Fibroblast of peridontal ligament (primary cell): Measurements from ENCODE around the gene BET1L.
"Not testable (repeated sequence)": the region's sequence is repeated elsewhere in the genome, so short reads cannot be mapped to it uniquely, and the experiment has no call there.

ENCODE experiments used
- DNase-seq: peaks from one replicate; pipeline ENCODE4 v3.0.0-alpha.2; 2010; ENCODE audit errors: extremely low read depth

The BET1L gene

DNA sequence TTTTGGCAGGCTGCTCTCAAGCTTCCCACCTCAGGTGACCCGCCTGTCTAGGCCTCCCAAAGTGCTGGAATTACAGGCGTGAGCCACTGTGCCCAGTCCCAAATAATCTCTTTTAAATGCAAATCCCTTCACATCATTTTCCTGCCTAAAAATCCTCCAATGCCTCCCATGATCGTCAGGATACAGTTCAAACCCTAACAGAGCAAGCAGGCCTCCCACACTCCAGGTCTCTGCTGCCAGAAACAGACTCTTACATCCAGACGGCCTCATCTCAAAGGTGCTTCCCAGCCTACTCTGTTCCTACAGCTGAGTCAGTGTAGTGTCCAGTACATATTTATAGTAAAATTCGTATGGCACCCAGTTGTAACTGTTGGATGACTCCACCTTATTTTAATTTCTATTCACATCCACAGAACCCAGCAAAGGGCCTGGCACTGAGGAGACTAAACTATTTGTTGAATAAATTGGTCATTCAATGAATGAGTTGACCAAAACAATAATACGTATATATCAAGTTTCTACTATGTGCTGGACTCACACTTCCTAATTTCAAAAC, 20.7 kb upstream of the BET1L start:
- DNase-seq: no peak

DNA sequence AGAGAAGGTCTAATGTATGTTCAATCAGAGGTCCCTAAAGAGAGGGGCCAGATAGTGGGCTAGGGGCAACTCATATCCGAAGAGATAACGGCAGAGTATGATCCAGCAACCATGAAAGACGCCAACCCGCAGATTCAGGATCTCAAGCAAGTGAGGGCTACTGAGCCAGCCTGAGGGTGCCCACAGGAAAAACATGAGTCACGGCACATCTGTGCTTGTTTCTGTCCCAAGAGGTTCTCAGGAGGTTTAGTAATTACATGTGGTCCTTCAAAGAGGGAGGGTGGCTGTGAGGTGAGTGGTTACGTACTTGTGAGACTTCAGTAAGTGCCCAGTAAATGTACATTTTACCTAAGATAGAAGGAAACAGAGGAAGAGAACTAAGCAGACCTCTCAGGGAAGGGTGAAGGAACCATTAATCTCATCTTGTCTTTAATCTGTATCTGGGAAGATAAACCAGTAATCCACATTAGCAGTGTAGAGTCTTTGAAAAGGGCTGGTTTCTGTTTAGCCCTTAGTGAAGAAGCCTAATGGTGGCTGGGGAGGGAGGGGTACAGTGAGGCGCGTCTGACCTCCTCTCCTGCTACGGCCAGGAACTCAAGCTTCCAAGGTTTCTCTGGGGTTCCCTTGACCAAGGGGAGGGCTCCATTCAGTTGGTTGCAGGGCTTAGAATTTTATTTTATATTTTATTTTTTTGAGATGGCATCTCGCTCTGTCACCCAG, 18.7 kb upstream of the BET1L start:
- peak; percentile 14 for DNase-seq

DNA sequence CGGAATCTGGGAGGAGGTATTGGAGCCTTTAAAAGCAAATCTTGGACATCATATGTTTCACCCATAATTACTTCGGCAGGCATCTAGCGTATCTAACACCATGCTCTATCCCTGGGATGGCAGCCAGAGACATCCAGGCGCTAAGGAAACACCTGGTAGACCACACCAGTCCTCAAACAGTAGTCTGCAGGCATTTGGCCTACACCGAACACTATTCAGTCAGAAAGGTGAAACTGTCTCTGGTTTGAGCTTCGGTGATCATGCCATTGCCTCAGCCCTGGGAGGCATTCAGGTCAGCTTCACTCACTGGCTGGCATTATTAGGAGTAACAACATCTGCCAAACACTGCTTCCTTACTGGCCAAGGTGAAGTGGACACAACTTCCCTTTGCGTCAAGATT, 17.2 kb upstream of the BET1L start:
- DNase-seq: no peak

DNA sequence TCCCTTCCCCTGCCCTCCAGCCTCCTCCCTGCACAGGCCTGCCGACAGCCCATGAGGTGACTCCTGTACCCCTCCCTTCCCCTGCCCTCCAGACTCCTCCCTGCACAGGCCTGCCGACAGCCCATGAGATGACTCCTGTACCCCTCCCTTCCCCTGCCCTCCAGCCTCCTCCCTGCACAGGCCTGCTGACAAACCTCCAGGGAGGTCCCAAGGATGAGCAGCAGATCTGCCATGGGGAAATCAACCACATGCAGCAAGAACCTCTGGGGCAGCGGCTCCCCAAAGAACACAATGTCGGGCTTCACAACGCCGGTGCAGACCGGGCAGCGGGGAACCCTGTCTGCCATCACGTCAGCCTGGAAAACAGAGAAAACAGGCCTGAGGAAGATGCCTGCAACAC, 16.7 kb upstream of the BET1L start:
- DNase-seq: no peak

DNA sequence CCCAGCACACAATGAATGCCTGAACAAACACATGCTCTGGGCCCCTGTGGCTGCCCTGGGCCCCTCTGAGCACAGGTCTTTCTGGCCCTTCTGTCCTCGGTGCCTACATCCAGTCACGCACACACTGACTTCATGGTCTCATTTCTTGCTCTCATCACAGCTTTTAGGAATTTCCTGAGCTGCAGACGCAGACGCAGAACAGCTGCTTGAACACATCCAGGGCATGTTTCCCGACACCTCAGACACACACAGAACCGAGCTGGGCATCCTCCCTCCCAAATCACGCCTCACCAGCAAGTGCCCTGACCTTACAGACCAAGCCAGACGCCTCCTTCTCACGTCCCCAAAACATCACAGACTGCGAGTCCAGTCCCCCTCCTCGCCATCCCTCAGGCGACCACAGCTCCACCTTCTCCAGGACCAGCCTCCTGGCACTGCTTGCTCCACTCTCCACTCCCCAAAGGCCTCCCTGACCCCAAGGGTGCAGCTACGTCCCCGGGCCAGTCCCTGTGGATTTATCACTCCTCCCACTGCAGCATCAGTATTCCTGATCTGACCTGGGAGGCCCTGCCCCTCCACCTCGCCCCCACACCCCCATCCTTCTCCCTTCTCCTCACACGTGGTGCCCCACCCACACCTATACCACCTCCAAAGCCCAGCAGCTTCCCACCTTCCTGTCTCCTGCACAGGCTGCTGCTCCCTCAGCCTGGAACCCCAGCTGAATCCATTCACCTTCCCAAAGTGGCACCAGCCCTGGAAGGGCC, 16.0 kb upstream of the BET1L start:
- no peak for DNase-seq

- no peak for DNase-seq
Measured at GRCh38 chr11:221998-222789, 15.0 kb upstream of the BET1L start.

GRCh38 chr11:221539-221938, 14.3 kb upstream of the BET1L start:
- no peak for DNase-seq

DNA sequence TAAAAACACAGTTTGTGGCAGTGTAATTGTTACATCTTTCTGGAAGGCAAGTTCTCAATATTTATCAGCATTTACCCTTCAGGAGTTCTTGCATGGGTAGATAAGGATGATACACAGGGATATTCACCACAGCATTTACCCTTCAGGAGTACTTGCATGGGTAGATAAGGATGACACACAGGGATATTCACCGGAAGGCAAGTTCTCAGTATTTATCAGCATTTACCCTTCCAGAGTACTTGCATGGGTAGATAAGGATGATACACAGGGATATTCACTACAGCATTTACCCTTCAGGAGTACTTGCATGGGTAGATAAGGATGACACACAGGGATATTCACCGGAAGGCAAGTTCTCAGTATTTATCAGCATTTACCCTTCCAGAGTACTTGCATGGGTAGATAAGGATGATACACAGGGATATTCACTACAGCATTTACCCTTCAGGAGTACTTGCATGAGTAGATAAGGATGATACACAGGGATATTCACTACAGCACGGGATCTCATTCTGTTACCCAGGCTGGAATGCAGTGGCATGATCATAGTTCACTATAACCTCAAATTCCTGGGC, 13.5 kb upstream of the BET1L start:
- DNase-seq: not testable (repeated sequence)

DNA sequence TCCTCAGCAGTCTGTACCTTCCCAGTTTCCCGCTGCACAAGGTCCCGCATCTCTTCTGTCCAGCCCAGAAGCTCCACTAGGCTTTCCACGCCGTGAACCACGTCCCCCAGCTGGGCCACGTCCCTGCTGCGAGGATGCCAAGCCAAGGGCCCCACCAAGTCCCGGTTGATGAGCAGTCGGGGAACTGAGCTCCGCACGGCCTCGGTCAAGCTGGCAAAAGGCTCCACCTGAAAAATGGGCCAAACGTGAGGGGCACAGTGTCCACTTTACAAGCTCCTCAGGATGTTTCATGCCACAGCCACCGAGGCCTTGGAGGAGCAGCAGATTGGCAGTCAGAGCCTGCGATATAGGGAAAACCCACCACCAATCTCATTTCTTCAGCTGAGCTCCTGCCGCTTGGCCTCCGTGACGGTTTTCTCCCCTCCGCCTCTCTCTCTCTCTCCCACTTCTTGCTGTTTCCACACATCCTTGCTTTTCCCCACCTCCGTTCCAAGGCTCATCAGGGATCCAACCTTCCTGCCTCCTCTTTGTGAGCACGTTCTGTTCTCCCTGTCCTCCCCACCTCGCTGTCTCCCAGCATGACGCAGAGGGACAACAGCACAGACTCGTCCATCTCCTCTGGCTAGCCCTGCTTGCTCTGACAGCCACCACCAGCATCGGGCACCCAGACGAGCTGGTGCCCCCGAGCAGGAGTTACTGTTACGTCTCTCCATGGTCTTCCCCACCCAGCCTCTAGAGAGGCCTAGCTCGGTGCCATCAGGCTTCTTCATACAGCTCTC, 11.8 kb upstream of the BET1L start:
- DNase-seq: no peak

DNA sequence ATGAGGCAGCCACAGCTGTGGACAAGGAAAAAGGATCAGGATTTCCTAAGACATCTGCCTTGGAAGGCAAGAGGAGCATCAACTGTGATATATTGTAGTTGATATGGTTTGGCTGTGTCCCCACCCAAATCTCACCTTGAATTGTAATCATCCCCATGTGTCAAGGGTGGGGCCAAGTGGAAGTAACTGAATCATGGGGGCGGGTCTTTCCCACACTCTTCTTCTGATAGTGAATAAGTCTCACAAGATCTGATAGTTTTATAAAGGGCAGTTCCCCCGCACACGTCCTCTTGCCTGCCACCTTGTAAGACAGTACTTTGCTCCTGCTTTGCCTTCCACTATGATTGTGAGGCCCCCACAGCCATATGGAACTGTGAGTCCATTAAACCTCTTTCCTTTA, 10.5 kb upstream of the BET1L start:
- DNase-seq: no peak

- no peak for DNase-seq
Measured at GRCh38 chr11:216081-216974, 9.1 kb upstream of the BET1L start.

DNA sequence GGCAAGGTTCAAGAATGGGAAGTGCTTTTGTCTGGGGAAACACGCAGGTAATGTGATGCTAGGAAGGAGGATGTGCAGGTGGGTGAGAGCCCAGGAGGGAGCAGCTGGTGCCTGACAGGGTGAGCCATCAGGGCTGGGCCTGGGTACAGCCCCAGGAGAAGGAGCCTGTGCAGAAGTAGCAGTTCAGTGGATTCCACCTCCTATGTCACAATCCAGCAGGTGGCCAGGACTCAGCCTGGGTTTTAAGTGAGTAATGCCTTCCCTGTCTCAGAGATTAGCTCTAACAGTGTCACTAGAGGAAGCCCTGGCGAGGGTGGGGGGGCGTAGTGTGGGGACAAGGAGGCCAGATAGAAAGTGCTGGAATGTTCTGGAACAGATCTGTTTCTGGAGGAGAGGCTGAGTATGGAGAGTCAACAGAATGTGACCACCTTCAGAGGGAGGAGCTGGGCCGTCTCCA, 8.4 kb upstream of the BET1L start:
- no peak for DNase-seq

DNA sequence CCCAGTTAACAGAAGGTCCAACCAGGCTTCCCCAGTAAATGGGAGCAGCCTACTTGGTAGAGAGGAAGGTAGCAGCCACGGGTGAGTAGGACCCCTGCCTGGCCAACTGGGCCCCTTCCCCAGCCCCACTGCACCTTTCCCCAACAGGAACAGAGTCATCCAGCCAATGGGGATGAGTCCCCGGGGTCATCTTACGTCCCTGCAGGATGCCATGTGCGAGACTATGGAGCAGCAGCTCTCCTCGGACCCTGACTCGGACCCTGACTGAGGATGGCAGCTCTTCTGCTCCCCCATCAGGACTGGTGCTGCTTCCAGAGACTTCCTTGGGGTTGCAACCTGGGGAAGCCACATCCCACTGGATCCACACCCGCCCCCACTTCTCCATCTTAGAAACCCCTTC, 6.9 kb upstream of the BET1L start:
- DNase-seq: no peak

DNA sequence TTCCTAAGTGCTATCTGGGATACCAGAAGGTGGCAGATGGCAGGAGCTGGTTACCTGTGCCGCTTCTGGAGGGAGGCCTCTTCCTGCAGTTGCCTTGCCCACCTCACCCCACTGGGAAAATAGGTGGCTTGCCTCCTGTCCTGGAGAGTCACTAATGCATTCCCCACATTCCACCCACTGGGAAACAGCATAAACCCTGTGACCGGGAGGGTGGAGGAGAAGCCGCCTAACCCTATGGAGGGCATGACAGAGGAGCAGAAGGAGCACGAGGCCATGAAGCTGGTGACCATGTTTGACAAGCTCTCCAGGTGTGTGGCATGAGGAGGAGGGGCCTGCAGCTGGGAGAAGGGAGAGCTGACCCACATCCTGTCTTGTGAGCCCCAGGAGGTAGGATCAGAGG, 5.9 kb upstream of the BET1L start:
- DNase-seq: no peak

DNA sequence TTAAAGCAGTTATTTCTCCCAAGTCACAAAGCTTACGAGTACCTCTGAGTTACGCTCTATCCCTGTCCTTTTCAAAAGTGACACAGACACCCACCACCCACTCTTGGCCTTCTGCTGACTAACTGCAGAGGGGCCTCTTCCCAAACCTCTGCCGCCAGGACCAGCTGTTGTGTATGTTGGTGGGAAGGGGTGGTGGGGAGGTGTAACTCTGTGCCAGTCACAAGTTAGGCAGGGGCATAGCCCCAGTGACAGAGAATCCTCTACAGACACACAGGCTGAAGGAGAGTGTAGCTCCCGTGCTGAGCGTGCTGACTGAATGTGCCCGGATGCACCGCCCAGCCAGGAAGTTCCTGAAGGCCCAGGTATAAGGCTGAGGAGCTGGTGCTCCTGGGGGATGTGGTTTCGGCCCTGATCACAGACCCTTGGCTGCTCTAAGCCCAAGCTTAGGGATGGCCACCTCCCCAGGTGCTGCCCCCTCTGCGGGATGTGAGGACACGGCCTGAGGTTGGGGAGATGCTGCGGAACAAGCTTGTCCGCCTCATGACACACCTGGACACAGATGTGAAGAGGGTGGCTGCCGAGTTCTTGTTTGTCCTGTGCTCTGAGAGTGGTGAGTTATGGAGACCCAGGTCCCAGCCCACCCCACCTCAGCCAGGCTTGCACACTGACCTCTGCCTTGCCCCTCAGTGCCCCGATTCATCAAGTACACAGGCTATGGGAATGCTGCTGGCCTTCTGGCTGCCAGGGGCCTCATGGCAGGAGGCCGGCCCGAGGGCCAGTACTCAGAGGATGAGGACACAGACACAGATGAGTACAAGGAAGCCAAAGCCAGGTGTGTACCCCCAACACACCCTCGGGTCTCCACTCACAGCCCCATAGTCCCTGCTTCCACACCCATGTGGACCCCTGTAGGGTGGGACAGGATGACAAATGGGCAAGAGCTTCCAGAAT, 5.2 kb upstream of the BET1L start:
- no peak for DNase-seq

DNA sequence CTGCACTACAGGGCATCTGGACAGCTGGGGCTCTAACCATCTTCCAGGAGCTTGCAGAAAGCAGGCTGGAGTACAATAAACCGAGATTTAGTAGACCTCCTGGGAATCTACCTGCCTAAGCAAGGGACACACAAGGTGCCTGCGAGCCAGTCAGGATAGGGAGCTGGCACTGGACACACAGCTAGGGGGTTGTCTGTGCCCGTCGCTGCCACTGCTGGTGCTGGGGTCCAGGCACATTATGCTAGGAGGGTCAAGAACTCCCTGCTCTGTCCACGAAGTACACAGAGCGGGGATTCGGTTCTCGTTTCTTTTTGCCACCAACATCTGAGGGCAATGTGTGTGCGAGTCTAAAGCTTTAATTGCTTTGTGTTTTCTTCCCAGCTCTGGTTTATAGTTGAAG, 4.5 kb upstream of the BET1L start:
- DNase-seq: no peak

DNA sequence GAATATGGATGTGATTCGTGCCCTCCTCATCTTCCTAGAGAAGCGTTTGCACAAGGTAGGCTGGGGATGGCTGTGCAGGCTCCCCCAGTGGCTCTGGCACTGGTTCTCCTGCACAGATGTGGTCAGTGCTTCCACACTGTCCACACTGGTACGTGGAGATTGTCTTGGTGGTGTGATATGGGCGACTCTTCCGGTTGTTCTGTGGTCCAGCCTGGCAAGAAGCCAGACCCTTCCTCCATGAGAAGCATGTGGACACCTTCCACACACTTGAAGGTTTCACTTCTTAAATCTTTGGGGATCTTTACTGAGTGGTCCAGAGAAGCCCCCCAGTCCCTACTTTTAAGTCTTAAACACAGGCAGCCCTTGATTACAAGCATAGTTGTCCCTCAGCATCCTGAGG, 4.1 kb upstream of the BET1L start:
- no peak for DNase-seq

GRCh38 chr11:210803-211180, 3.6 kb upstream of the BET1L start:
- DNase-seq: no peak
